ENCODE results near the gene LGALSL.

- TF ChIP-seq FOXM1 (IDR thresholded peaks at IDR 0.05; ENCODE audit: borderline replicate concordance, low read depth) (no peak), TAF1 (IDR thresholded peaks at IDR 0.05; ENCODE audit: low read depth) (no peak), CREB1 (IDR thresholded peaks at IDR 0.05; ENCODE audit: low read depth) (no peak), YY1 (IDR thresholded peaks at IDR 0.05; ENCODE audit: low read depth) (no peak), EGR1 (IDR thresholded peaks at IDR 0.05) (no peak), CEBPB (IDR thresholded peaks at IDR 0.05) (no peak), EP300 (IDR thresholded peaks at IDR 0.05; ENCODE audit: borderline replicate concordance) (no peak), RAD21 (IDR thresholded peaks at IDR 0.05; ENCODE audit: low read depth) (no peak), TCF12 (IDR thresholded peaks at IDR 0.05; ENCODE audit: low read depth) (no peak), TEAD4 (IDR thresholded peaks at IDR 0.05) (no peak), ZBTB7A (IDR thresholded peaks at IDR 0.05; ENCODE audit: low read depth) (no peak)
- TF ChIP-seq, protein P1, sequence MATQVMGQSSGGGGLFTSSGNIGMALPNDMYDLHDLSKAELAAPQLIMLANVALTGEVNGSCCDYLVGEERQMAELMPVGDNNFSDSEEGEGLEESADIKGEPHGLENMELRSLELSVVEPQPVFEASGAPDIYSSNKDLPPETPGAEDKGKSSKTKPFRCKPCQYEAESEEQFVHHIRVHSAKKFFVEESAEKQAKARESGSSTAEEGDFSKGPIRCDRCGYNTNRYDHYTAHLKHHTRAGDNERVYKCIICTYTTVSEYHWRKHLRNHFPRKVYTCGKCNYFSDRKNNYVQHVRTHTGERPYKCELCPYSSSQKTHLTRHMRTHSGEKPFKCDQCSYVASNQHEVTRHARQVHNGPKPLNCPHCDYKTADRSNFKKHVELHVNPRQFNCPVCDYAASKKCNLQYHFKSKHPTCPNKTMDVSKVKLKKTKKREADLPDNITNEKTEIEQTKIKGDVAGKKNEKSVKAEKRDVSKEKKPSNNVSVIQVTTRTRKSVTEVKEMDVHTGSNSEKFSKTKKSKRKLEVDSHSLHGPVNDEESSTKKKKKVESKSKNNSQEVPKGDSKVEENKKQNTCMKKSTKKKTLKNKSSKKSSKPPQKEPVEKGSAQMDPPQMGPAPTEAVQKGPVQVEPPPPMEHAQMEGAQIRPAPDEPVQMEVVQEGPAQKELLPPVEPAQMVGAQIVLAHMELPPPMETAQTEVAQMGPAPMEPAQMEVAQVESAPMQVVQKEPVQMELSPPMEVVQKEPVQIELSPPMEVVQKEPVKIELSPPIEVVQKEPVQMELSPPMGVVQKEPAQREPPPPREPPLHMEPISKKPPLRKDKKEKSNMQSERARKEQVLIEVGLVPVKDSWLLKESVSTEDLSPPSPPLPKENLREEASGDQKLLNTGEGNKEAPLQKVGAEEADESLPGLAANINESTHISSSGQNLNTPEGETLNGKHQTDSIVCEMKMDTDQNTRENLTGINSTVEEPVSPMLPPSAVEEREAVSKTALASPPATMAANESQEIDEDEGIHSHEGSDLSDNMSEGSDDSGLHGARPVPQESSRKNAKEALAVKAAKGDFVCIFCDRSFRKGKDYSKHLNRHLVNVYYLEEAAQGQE (IDR thresholded peaks at IDR 0.05; ENCODE audit: low read depth): no peak
- TF ChIP-seq, protein P2, sequence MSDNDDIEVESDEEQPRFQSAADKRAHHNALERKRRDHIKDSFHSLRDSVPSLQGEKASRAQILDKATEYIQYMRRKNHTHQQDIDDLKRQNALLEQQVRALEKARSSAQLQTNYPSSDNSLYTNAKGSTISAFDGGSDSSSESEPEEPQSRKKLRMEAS (IDR thresholded peaks at IDR 0.05): no peak
- TF ChIP-seq, protein P3, sequence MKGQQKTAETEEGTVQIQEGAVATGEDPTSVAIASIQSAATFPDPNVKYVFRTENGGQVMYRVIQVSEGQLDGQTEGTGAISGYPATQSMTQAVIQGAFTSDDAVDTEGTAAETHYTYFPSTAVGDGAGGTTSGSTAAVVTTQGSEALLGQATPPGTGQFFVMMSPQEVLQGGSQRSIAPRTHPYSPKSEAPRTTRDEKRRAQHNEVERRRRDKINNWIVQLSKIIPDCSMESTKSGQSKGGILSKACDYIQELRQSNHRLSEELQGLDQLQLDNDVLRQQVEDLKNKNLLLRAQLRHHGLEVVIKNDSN (IDR thresholded peaks at IDR 0.05): no peak
Observed at GRCh38 chr2:64470071-64470470, 16.1 kb downstream of the LGALSL start.

Measured in Ishikawa (cell line).